Right ventricle myocardium superior (tissue), 1 donor: ENCODE results near the gene TM6SF1. TPM values are rescaled to one million over a fixed set of nuclear protein-coding genes. Genes with fewer than 3 reads are reported as not detected.
"Not testable (repeated sequence)": the region's sequence is repeated elsewhere in the genome, so short reads cannot be mapped to it uniquely, and the experiment has no call there.

Source experiments
- ATAC-seq: fragments of 200-7000 bp; cut with Tn5 transposase; one replicate; pipeline ENCODE4 v1.9.1; 2020; ENCODE audit warnings: mild to moderate bottlenecking; ENCODE audit not compliant: poor library complexity
- DNase-seq: peaks from one replicate; pipeline ENCODE4 v3.0.0-alpha.2; 2020
- intact Hi-C: fragments of 100-400 bp; cut with DNase I; formaldehyde crosslinking; loops from one replicate; pipeline ENCODE4 v1.11.2; 2022
- total RNA-seq: library from RNA; stranded (reverse); fragmentation: NEBNext Ultra II Directional; extraction: Animal tissue kit (Norgen Biotek cat#: 25700); gene quantifications from one replicate; pipeline ENCODE4 v1.2.1, GENCODE V29; 2021
- donor health status: DM: no; HTN: yes; CAD: no; lungs with severe emphysema.

Gene TM6SF1
- total RNA-seq, 1 donor from 2014 or later, result 6.8 TPM

DNA sequence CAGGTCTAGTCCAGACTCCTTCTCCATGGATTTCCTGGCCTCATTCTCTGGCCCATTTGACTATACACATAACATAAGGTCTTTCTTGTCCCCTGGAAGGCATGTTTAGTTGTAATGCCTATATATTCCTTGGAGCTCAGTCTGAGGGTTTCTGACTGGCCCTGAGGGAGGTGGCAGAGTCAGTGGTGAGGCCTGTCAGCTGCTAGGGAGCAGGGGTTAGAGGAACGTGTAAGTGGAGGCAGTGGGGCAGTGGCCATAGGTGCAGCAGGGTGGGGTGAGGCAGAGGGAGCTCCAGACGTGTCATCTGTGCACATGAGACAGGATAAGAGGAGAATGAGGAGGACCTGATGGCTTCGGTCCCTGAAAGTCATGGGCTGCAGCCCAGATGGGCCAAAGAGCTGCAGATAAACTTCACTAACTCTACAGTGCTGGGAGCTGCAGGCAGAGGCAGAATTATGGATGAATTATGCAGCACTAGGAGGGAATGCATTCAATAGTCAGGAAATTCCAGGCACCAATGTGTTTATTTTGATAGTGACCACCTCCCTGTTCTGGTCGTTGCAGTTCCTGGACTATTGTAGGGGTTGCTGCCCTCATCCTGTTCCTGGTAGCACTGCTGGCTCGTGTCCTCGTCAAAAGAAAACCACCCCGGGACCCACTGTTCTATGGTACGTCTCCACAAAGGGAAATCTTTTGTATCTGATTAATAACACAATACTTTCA is 4.9 kb downstream of the TM6SF1 start:
- intact Hi-C loops, result no loop called here
- DNase-seq, result no peak
- ATAC-seq, result no peak

DNA sequence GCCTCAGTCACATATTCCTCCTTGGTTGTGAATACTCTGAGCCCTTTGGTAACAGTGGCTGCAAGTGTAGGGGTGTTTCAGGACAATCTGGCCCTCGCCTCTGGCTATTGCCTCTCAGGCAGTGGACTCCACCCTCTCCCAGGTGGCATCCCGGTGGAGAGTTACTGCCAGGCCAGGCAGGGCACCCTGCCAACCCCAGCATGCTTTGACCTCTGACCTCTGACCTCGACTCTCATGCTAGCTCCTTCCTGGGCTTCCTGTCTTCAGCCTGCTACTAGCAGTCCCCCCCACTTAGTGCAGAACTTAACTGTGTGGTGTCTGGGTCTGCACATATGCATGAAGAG is 5.5 kb downstream of the TM6SF1 start:
- intact Hi-C loops, result no loop called here
- no peak for ATAC-seq
- DNase-seq, result peak; percentile 48

DNA sequence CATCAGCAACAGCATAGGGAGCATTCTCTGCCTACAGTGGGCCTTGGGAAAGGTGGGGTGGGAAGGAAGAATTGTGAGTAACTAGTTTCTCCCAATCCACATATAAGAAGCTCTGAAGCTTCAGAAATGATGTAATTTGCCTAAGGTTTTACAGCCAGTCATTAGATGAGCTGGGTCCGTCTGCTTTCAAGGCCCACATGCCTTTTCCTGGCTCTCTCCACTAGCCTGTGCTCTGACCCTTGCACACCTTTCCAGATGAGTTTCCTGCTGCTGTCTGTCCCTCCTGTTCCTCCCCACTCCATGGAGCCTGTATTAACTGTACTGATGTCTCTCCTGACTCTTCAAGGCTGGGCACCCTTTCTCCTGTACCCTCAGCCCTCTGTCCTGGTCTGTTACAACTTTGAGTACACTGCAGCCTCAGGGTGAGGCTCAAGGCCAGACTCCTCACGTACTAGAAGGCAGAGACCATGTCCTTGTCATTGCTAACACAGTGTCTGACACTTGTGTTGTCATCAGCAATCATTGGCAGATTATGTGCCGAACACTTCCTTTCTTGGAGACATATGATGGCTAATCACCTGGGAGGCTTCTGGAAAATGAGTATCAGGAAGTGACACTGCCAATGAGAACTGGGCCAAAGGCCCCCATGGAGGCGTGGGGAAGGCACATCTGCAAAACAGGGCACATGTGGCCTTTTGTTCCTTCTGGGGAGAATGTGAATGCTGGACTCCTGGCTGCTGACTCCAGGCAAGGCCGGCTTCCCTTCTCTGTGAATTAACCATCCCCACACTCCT is 6.6 kb downstream of the TM6SF1 start:
- DNase-seq (no peak), ATAC-seq (no peak)
- intact Hi-C loops, result no loop called here

DNA sequence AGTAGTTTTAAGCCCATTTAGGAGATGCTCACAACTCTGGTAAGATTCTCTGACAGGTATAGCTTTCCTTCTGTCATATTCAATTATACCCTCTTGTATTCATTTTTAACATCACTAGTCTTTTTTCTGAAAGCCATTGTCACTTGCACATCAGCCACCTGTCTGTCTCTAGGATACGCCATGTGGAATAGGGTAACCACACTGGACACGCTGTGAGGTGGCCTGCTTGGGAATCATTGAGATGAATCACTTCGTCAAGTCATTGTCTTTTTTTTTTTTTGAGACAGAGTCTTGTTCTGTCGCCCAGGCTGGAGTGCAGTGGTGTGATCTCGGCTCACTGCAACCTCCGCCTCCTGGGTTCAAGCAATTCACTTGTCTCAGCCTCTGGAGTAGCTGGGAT is 7.4 kb downstream of the TM6SF1 start:
- intact Hi-C loops, result no loop called here
- ATAC-seq (no peak), DNase-seq (no peak)

DNA sequence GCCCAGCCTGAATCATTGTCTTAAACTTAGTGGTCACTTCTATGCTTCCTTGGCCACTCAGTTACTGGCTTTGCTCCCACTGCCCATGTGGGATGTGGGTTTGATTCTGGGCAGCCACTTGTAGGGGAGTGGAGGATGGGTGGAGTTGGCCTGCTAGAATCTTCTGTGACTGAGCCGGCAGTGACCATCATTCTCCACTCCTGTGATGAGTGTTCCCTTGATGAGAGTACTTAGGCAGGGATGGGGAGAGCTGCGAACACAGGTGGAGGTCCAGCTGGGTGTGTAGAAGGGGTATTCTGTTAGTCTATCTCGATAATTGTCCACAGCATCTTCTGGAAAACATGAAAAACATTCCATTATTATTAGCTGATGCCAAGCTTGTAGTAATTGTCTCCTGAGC is 8.0 kb downstream of the TM6SF1 start:
- no peak for DNase-seq
- intact Hi-C loops, result no loop called here
- ATAC-seq, result no peak

DNA sequence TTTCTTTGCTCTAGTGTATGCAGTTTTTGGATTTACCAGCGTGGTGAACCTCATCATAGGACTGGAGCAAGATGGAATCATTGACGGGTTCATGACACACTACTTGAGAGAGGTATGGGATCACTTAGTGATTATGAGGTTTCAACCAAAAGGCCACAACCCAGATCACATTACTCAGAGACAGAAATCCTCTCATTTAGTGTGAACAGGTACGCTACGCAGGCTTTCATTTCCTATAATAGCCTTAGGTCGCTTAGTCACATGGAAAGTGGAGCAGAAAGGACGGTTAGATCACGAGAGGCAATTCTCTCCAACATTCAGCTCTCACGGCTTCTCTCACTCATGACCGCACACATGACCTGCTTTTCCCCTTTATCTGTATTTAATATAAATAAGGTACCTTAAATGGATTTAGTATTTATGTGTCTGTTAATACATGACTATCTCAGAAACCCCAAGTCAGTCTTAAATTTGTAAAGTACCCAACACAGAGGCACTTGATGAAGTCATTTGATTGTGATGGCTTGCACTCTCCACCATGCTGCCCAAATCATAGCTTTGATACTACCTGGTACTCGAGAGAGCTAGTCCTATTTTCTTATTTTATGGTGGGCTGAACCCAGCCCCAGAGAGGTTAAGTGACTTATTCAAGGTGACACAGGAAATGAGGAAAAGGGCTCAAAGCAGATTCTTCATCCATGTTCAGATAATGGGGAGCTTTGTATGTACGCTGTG is 8.6 kb downstream of the TM6SF1 start:
- no peak for ATAC-seq
- intact Hi-C loops, result no loop called here
- DNase-seq, result no peak

DNA sequence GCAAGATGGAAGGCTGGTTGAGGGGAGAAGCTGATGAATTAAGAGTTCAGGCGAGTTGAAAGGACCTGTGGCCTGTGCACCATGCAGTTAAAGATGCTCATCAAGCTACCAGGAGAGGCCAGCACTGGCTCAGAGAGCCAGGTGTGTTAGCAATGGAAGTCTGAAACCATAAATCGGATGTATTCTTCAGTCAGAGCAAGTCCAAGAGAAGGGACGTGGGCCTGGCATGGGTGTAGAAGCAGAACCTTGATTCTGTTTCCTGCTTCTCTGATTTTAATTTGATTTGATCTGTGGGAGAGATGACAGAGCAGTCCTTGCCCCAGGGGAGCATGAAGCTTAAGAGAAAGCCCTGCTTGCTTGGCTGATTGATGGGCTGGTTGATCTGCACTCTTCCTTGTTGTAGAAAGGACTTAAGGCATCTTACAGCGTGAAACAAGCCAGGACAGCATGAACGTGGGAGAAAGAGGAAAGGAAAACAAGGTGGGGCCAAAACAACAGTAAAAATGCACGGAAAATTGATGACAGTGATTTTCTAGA is 10.9 kb downstream of the TM6SF1 start:
- intact Hi-C loops, result no loop called here
- DNase-seq, result no peak
- no peak for ATAC-seq

DNA sequence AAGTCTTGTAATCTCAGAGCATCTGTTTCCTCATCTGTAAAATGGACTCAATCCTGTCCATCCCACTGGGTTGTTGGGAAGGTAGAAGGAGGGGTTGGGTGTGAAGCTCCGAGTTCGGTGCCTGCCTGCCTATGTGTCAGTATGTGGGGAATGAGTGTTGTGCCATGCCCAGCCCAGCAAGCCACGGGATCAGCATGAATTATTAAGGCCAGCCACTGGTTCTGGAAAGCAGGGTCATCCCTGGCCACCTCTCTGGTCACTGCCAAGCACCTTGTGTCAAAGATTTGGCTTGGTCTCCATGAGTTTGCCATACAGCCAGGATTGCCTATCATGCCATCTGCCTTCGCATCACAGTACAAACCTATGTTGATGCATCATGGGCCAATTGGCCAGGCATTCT is 11.5 kb downstream of the TM6SF1 start:
- intact Hi-C loops, result no loop called here
- no peak for ATAC-seq

DNA sequence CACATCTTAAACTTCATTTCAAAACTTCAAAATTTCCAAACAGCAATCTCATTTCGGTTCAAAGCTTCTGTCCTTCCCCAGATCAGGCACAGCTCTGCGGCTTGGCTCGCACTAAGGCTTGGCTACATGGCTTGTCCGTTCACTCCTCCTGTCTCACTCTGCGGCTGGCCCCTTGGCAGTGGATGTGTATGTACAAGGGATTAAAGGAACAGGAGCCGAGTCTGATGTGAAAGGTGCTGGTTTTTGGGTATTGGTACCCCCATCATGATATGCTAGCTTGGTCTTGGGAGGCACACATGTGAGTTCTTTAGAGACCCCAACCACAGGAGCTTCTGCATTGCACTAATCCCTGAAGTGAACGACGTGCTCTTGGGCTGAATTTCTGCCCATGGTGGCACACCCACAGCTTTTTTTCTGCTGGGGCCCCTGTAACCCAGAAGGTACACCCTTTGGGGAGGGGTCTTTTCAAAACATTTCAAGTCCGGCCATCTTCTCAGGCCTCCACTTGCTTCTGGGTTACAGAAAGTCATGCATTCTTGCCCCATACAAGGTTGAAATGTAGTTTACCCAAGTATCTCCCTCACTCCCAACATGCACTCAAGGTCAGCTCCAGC is 12.6 kb downstream of the TM6SF1 start:
- ATAC-seq, result no peak
- intact Hi-C loops, result no loop called here
- DNase-seq, result no peak

More for the DNA sequence above, 11.5 kb downstream of the TM6SF1 start:
- DNase-seq, result no peak

DNA sequence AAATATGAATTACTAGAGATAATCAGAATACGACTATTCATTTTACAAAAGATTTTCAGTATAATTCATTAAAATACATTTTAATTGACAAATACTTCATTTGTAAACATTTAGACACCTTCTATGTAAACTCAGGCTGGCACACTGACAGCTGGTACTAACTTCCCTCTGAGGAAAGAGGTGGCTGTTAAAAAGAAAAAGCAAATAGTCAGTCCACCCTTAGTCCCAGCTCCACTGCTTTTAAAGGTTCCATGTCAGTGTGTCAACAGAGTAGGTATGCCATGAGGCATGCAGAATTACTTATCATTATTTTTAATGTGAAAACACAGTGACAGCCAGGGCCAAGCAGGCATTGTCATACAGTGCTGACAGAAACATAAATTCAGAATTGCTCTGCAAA is 16.1 kb downstream of the TM6SF1 start:
- intact Hi-C loops, result no loop called here
- DNase-seq, result no peak
- no peak for ATAC-seq

DNA sequence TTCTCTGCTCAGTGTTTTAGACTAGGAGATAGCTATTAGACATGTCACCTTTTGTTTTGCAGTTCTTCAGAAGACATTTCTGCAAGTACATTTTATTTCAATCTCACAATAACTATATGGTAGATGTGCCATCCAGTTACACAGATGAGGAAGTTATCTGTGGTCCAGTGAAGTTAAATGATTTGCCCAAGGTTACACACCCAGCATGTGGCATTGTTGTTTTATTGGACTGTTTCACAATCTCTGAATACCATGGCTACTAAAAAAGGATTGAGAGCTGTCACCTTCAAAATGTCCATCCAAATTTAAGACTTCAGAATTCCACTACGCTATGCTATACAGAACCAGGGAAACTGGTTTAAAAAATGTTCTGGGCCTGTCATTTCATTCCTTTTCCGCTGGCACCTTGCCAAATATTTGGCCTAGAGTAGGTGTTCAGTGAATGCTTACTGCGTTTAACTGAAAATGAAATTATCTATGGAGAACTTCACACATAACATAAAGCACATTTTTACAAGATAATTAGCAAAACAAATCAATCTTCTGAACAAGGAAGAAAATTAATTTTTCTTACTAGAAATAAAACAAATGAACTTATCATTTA is 20.2 kb downstream of the TM6SF1 start:
- intact Hi-C loops, result no loop called here
- ATAC-seq, result no peak
- no peak for DNase-seq

DNA sequence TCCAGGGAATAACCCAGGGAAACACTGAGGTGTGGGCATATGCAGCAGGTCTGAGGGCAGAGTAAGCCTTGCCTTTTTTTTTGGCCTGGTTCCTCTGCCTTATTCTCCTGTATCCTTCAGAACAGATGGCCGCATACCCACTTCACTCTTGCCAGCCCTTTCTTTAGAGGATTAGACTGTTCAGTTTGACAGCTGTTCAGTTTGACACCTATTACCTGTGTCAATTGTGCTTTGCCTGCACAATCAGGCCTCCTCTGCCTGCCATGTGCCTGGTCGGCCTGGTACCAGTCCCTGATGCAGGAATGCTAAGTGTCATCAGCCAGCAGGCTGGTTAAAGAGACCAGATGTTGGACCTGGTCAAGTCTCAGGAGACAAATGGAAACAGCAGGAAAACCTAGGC is 22.3 kb downstream of the TM6SF1 start:
- intact Hi-C loops, result no loop called here
- ATAC-seq, result no peak
- DNase-seq, result no peak

DNA sequence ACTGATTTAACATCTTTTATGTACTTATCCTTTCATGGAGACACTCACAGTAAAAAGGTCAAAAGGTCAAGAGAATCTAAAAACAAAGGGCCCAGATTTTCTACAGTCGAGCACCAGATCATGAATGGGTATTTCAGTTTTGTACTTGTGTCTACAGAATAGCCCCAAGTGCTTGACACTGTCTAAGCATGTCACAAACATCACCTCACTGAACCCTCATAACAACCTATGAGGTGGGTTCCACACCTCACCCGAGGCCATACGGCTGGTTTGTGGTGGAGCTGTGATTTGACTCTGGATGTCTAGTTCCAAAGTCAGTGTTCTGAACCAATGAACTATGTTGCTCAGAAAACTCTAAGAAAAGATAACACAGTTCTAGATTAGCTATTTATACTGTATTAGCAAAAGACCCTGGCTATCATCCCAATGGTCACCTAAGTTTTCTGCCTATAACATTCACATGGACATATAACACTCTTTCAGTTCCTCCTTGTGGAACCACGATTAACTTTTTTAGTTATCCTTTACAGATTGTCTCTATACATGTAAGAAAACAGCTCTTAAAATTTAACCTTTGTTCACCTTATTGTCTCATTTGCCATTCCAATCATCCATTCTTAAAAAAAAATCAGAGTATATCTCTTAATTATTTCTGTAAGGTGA is 25.5 kb downstream of the TM6SF1 start:
- intact Hi-C loops, result no loop called here
- ATAC-seq, result no peak
- DNase-seq, result no peak

DNA sequence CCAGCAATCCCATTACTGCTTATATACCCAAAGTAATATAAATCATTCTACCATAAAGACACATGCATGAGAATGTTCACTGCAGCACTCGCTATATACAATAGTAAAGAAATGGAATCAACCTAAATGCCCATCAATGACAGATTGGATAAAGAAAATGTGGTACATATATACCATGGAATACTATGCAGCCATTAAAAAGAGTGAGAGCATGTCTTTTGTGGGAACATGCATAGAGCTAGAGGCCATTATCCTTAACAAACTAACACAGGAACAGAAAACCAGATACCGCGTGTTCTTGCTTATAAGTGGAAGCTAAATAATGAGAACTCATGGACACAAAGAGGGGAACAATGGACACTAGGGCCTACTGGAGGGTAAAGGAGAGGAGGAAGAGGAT is 34.7 kb downstream of the TM6SF1 start:
- ATAC-seq, DNase-seq, intact Hi-C loops: not testable (repeated sequence)

DNA sequence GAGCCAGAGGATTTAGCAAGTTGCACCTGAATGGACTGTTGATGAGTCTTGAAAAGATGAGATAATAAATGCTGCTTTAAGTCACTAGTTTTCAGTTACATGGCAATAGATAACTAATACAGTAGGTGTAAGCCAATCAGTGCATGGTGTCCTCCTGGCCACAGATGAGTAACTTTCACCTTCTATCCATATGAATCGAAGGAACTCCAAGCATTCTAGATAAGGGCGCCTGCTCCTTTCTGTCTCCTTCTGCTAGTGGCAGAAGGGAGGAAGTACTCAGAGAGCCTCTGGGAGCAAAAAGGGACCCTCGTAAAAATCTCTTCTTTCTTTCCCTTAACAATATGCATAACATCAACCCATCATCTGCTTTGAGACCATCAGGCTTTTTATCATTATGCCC is 37.3 kb downstream of the TM6SF1 start:
- intact Hi-C loops, result no loop called here
- DNase-seq (no peak), ATAC-seq (no peak)

DNA sequence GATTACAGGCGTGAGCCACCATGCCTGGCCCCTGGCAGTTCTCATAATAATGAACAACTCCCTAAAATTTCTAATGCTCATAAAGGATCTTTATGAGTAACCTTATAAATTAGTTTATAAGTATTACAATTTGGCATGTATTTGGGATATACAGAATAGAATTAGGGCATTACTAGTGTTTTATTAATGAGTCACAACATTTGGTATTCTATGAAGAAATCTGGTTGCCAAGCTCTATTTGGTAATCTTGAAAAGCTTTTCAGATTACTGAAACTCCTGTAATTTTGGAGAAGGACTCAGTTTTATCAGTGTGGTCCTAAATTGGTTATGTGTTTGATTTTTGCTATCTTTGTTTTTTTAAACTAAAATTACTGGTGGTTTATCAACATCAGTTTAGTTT is 45.8 kb downstream of the TM6SF1 start:
- intact Hi-C loops, result no loop called here
- DNase-seq (no peak), ATAC-seq (no peak)

DNA sequence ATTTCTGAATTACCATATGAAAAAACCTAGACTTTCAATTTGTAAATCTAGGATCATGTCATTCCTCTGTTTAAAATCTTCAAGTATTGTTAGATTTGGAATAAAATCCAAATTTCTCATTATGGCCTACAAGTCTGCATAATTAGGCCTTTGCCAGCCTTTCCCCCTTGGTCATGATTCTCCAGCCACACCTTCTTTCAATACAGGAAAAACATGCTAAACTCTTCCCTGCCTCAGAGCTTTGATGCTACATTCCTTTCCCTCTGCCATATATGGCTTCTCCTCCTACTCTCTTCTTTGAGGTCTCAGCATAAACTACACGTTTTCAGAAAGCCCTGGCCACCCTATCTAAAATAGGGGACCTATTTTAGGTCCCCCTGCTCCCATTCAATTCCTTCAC is 48.5 kb downstream of the TM6SF1 start:
- ATAC-seq (no peak), DNase-seq (no peak)
- intact Hi-C loops, result no loop called here

DNA sequence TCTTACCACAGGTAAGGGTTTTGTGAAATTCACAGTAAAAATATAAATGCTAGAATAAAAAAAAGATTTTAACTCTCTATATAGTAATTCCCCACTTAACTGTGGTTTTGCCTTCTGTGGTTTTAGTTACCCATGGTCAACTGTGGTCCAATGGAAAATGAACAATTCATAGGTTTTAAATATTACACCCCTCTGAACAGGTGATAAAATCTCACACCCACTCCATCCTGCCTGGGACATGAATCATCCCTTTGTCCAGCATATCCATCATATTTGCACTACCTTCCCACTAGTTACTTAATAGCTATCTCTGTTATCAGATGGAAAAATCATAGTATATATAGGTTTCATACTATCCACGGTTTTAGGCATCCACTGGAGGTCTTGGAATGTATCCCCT is 50.9 kb downstream of the TM6SF1 start:
- no peak for ATAC-seq
- no peak for DNase-seq
- intact Hi-C loops, result no loop called here
